ENCODE results near the gene CDR2.

GRCh38 chr16:22380529-22380928 lies 6.1 kb upstream of the CDR2 start:
- TF ChIP-seq CTCF (IDR thresholded peaks at IDR 0.05; ENCODE audit: insufficient read depth, low read length) (no peak), REST (IDR thresholded peaks at IDR 0.05; ENCODE audit: insufficient replicate concordance, low read depth) (no peak), POLR2AphosphoS5 (IDR thresholded peaks at IDR 0.05; ENCODE audit: low read depth) (no peak), SPI1 (IDR thresholded peaks at IDR 0.05; ENCODE audit: borderline replicate concordance, low read depth) (no peak), GABPA (IDR thresholded peaks at IDR 0.05; ENCODE audit: low read depth) (no peak)
